H9 (cell line): ENCODE data around the gene DHRS2. TPM values are rescaled to one million over a fixed set of nuclear protein-coding genes. Genes with fewer than 3 reads are reported as not detected.

Source experiments
- DNase-seq: peaks from one replicate; pipeline ENCODE4 v3.0.0-alpha.2; 2017
- H2AFZ ChIP-seq: one replicate; pipeline ENCODE4 v1.6.1; 2013; ENCODE audit warnings: mild to moderate bottlenecking, low read length, control low read depth, moderate library complexity
- H2AK5ac ChIP-seq: 2 replicates; pipeline ENCODE4 v1.6.1; 2013; ENCODE audit warnings: low read length, control low read depth, mixed read lengths; ENCODE audit not compliant: insufficient read length
- H2BK120ac ChIP-seq: one replicate; pipeline ENCODE4 v1.6.1; 2013; ENCODE audit warnings: low read depth, mild to moderate bottlenecking, low read length, control low read depth, inconsistent platforms; ENCODE audit not compliant: poor library complexity, severe bottlenecking
- H2BK12ac ChIP-seq: 2 replicates; pipeline ENCODE4 v1.6.1; 2013; ENCODE audit warnings: low read length, control low read depth, mixed read lengths, low read depth; ENCODE audit not compliant: insufficient read length
- H2BK15ac ChIP-seq: 2 replicates; pipeline ENCODE4 v1.6.1; 2013; ENCODE audit warnings: low read depth, low read length, control low read depth
- H2BK20ac ChIP-seq: one replicate; pipeline ENCODE4 v1.6.1; 2013; ENCODE audit warnings: low read depth, mild to moderate bottlenecking, low read length, control low read depth, inconsistent platforms; ENCODE audit not compliant: poor library complexity, severe bottlenecking
- H2BK5ac ChIP-seq: 2 replicates; pipeline ENCODE4 v1.6.1; 2013; ENCODE audit warnings: low read length, control low read depth, mixed read lengths; ENCODE audit not compliant: insufficient read length
- H3K14ac ChIP-seq: 2 replicates; pipeline ENCODE4 v1.6.1; 2013; ENCODE audit warnings: low read length, control low read depth; ENCODE audit not compliant: insufficient read depth
- H3K18ac ChIP-seq: 2 replicates; pipeline ENCODE4 v1.6.1; 2013; ENCODE audit warnings: low read depth, mild to moderate bottlenecking, mixed read lengths, low read length, control low read depth; ENCODE audit not compliant: insufficient read length
- H3K23ac ChIP-seq: 2 replicates; pipeline ENCODE4 v1.6.1; 2013; ENCODE audit warnings: low read length, control low read depth, mixed read lengths, low read depth; ENCODE audit not compliant: insufficient read length
- H3K23me2 ChIP-seq: 2 replicates; pipeline ENCODE4 v1.6.1; 2013; ENCODE audit warnings: low read depth, mild to moderate bottlenecking, mixed read lengths, low read length, control low read depth; ENCODE audit not compliant: insufficient read length, poor library complexity, severe bottlenecking
- H3K27ac ChIP-seq: 2 replicates; pipeline ENCODE4 v1.5.1; 2013; ENCODE audit warnings: low read length, control low read depth, mixed read lengths, low read depth; ENCODE audit not compliant: insufficient read length
- H3K27me3 ChIP-seq: 2 replicates; pipeline ENCODE4 v1.6.1; 2013; ENCODE audit warnings: low read length, control low read depth, inconsistent platforms; ENCODE audit not compliant: insufficient read depth
- H3K4ac ChIP-seq: 2 replicates; pipeline ENCODE4 v1.6.1; 2013; ENCODE audit warnings: low read depth, mild to moderate bottlenecking, control low read depth, inconsistent platforms, low read length, moderate library complexity
- H3K4me1 ChIP-seq: 2 replicates; pipeline ENCODE4 v1.6.1; 2013; ENCODE audit warnings: low read length, control low read depth, inconsistent platforms; ENCODE audit not compliant: insufficient read depth
- H3K4me2 ChIP-seq: 2 replicates; pipeline ENCODE4 v1.6.1; 2013; ENCODE audit warnings: low read length, control low read depth, mixed read lengths; ENCODE audit not compliant: insufficient read length, insufficient read depth
- H3K56ac ChIP-seq: 2 replicates; pipeline ENCODE4 v1.6.1; 2013; ENCODE audit warnings: low read depth, mild to moderate bottlenecking, mixed read lengths, low read length, control low read depth; ENCODE audit not compliant: insufficient read length
- H3K79me1 ChIP-seq: 2 replicates; pipeline ENCODE4 v1.6.1; 2013; ENCODE audit warnings: low read depth, mild to moderate bottlenecking, moderate library complexity, low read length, control low read depth, inconsistent platforms; ENCODE audit not compliant: insufficient read depth, poor library complexity, severe bottlenecking
- H3K79me2 ChIP-seq: 2 replicates; pipeline ENCODE4 v1.6.1; 2013; ENCODE audit warnings: low read length, control low read depth, inconsistent platforms; ENCODE audit not compliant: insufficient read depth
- H3K9ac ChIP-seq: 2 replicates; pipeline ENCODE4 v1.6.1; 2013; ENCODE audit warnings: low read length, control low read depth, mixed read lengths; ENCODE audit not compliant: insufficient read length; ENCODE audit errors: extremely low read depth
- H3K9me3 ChIP-seq: one replicate; pipeline ENCODE4 v1.6.1; 2013; ENCODE audit warnings: low read depth, low read length, inconsistent platforms; ENCODE audit not compliant: control insufficient read depth
- H3T11ph ChIP-seq: one replicate; pipeline ENCODE4 v1.6.1; 2013; ENCODE audit warnings: mild to moderate bottlenecking, low read length, control low read depth, inconsistent platforms
- H4K20me1 ChIP-seq: one replicate; pipeline ENCODE4 v1.6.1; 2013; ENCODE audit not compliant: control insufficient read depth, insufficient read length, insufficient read depth
- H4K5ac ChIP-seq: 2 replicates; pipeline ENCODE4 v1.6.1; 2013; ENCODE audit warnings: low read depth, mild to moderate bottlenecking, mixed read lengths, low read length, control low read depth; ENCODE audit not compliant: insufficient read length
- H4K8ac ChIP-seq: replicated peaks from 2 replicates; pipeline ENCODE4 v1.6.1; 2013; ENCODE audit warnings: low read length, control low read depth, mixed read lengths, low read depth; ENCODE audit not compliant: insufficient read length
- H4K91ac ChIP-seq: 2 replicates; pipeline ENCODE4 v1.6.1; 2013; ENCODE audit warnings: low read depth, mild to moderate bottlenecking, moderate library complexity, mixed read lengths, low read length, control low read depth; ENCODE audit not compliant: insufficient read length
- H3K27ac Mint-ChIP-seq, 3 experiments: 2 replicates in 2 of 3; 3 replicates in 1 of 3; pipeline ENCODE4 v1.8.0; 2020 to 2021; ENCODE audit warnings: mixed read lengths in 3 of 3, mild to moderate bottlenecking in 1 of 3, moderate library complexity in 1 of 3
- H3K27me3 Mint-ChIP-seq: 2 replicates; pipeline ENCODE4 v1.8.0; 2021; ENCODE audit warnings: low read depth, mild to moderate bottlenecking, moderate library complexity, mixed read lengths
- H3K36me3 Mint-ChIP-seq, 3 experiments: 2 replicates in 2 of 3; 3 replicates in 1 of 3; pipeline ENCODE4 v1.8.0; 2020 to 2021; ENCODE audit warnings: low read depth in 3 of 3, mixed read lengths in 3 of 3; ENCODE audit not compliant: insufficient read depth in 1 of 3
- H3K4me1 Mint-ChIP-seq, 2 experiments: 2 replicates each; pipeline ENCODE4 v1.8.0; 2020; ENCODE audit warnings: mixed read lengths in 2 of 2
- H3K4me3 Mint-ChIP-seq, 2 experiments: 2 replicates in 1 of 2; 3 replicates in 1 of 2; pipeline ENCODE4 v1.8.0; 2020 to 2021; ENCODE audit warnings: mild to moderate bottlenecking in 2 of 2, mixed read lengths in 2 of 2, moderate library complexity in 1 of 2
- H3K9me3 Mint-ChIP-seq, 2 experiments: 2 replicates in 1 of 2; 3 replicates in 1 of 2; pipeline ENCODE4 v1.8.0; 2020; ENCODE audit warnings: mild to moderate bottlenecking in 2 of 2, mixed read lengths in 2 of 2, moderate library complexity in 1 of 2
- CTCF ChIP-seq: fragments of 200-600 bp; sonication (generic); conservative IDR thresholded peaks from 3 replicates; pipeline ENCODE4 v1.8.0; 2021; ENCODE audit warnings: antibody characterized with exemption, mild to moderate bottlenecking
- WGBS: extraction: QIAGEN DNeasy Blood & Tissue Kit; methylation state at CpG from one replicate; pipeline ENCODE4 v1.1.7; 2013; ENCODE audit warnings: missing lambda C conversion rate, low lambda C conversion rate, mixed read lengths; ENCODE audit not compliant: insufficient read length; ENCODE audit errors: extremely low coverage; 5-methylcytosine and 5-hydroxymethylcytosine counted together
- total RNA-seq: library from RNA; stranded (reverse); gene quantifications from 2 replicates; pipeline ENCODE4 v1.2.1, GENCODE V29; 2021

The DHRS2 gene
- total RNA-seq, 1 experiment from 2014 or later, result 0.66 TPM

DNA sequence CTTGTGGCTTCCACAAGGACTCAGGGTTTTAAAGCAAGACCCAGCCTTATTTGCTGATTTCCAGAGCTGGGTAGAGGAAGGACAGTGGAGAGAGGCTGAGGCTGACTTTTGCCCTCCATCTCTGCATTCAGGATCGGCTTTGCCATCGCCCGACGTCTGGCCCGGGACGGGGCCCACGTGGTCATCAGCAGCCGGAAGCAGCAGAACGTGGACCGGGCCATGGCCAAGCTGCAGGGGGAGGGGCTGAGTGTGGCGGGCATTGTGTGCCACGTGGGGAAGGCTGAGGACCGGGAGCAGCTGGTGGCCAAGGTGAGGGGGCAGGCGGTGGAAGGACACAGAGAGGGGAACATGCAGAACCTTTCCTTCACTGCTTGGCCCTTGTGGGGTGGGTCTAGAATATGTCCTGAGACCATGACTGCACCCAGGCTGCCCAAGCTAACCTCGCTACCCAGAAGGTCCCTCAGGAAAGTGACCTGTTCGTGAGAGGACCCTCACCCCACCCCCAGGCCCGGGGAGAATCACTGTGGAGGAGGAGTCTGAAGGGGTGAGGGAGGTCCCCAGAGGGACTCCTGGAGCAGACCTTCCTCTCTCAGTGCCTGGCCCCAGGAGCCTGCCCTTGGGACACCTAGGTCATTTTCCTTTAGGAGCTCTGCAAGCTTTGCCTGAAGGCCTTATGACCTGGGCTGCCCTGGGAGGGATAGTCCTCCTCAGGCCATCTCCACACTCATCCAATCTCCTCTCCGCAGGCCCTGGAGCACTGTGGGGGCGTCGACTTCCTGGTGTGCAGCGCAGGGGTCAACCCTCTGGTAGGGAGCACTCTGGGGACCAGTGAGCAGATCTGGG is 3.1 kb downstream of the DHRS2 start:
- no peak for TF ChIP-seq CTCF
- no CpG with 5 or more reads among the region's 21 CpGs for WGBS
- H4K8ac ChIP-seq, result no peak overlapping the region
- H2BK15ac ChIP-seq, result no peak overlapping the region
- H4K5ac ChIP-seq, result no peak overlapping the region
- H3K4ac ChIP-seq, result no peak overlapping the region
- H3K9me3 Mint-ChIP-seq, result peaks cover 7 to 32% of the 10 kb centered on the region in 2 experiments; a peak in 4 of 5 replicates
- peaks cover 0 to 4% (median 0%) of the 10 kb centered on the region in 3 experiments; a peak in 3 of 7 replicates for H3K36me3 Mint-ChIP-seq
- H3K27ac Mint-ChIP-seq, result peak overlapping the region in 1 of 3 experiments; percentile 40; a peak in 1 of 7 replicates
- H2BK12ac ChIP-seq, result no peak overlapping the region
- no peaks in the 10 kb centered on the region for H3K9me3 ChIP-seq
- H2AK5ac ChIP-seq, result no peak overlapping the region
- no peak overlapping the region for H3K23ac ChIP-seq
- no peak overlapping the region for H3K14ac ChIP-seq
- no peak overlapping the region for H3K56ac ChIP-seq
- no peak overlapping the region for H3K18ac ChIP-seq
- H3K4me1 ChIP-seq, result peaks cover 9% of the 10 kb centered on the region
- no peak overlapping the region for H2BK5ac ChIP-seq
- no peak overlapping the region for H3T11ph ChIP-seq
- peaks cover 0 to 5% of the 10 kb centered on the region in 2 experiments; a peak in 2 of 4 replicates for H3K4me1 Mint-ChIP-seq
- no peak overlapping the region for H2BK120ac ChIP-seq
- H3K4me3 Mint-ChIP-seq, result no peak overlapping the region
- H4K20me1 ChIP-seq, result no peaks in the 10 kb centered on the region
- H4K91ac ChIP-seq, result no peak overlapping the region
- H3K4me2 ChIP-seq, result no peak overlapping the region
- no peaks in the 10 kb centered on the region for H3K27me3 ChIP-seq
- peaks cover 7% of the 10 kb centered on the region for H3K27me3 Mint-ChIP-seq
- H3K27ac ChIP-seq, result no peak overlapping the region
- no peak overlapping the region for H2BK20ac ChIP-seq
- no peak overlapping the region for H3K9ac ChIP-seq
- H3K23me2 ChIP-seq, result no peaks in the 10 kb centered on the region
- no peak for DNase-seq
- H3K79me2 ChIP-seq, result no peaks in the 10 kb centered on the region
- H3K79me1 ChIP-seq, result no peaks in the 10 kb centered on the region
- H2AFZ ChIP-seq, result no peak overlapping the region
